Neural crest cell (in vitro differentiated cells): ENCODE data around the gene KIF19. TPM values are rescaled to one million over a fixed set of nuclear protein-coding genes. Genes with fewer than 3 reads are reported as not detected.

Experiments used
- DNase-seq: peaks from one replicate; pipeline ENCODE4 v3.0.0; 2021; ENCODE audit warnings: low read depth, mixed read lengths, low spot score
- H3K27ac Mint-ChIP-seq: one replicate; pipeline ENCODE4 v1.8.0; 2021; ENCODE audit warnings: mild to moderate bottlenecking, mixed read lengths; ENCODE audit not compliant: unreplicated experiment
- H3K27me3 Mint-ChIP-seq: 2 replicates; pipeline ENCODE4 v1.8.0; 2021; ENCODE audit warnings: low read depth, mild to moderate bottlenecking, mixed read lengths
- H3K36me3 Mint-ChIP-seq: 2 replicates; pipeline ENCODE4 v1.8.0; 2021; ENCODE audit warnings: low read depth, mild to moderate bottlenecking, mixed read lengths
- H3K4me1 Mint-ChIP-seq: 2 replicates; pipeline ENCODE4 v1.8.0; 2021; ENCODE audit warnings: mixed read lengths
- H3K4me3 Mint-ChIP-seq: one replicate; pipeline ENCODE4 v1.8.0; 2021; ENCODE audit warnings: mild to moderate bottlenecking, mixed read lengths
- H3K9me3 Mint-ChIP-seq: 2 replicates; pipeline ENCODE4 v1.8.0; 2021; ENCODE audit warnings: mixed read lengths
- CTCF ChIP-seq: fragments of 200-600 bp; sonication (generic); conservative IDR thresholded peaks from 2 replicates; pipeline ENCODE4 v1.5.0; 2021; ENCODE audit warnings: antibody characterized with exemption, mild to moderate bottlenecking
- total RNA-seq: library from RNA; stranded (reverse); gene quantifications from 2 replicates; pipeline ENCODE4 v1.2.1, GENCODE V29; 2021

Gene KIF19
- total RNA-seq, 1 donor from 2014 or later, result 0.63 TPM

- no peaks in the 10 kb centered on the region for H3K36me3 Mint-ChIP-seq
These were observed 28.1 kb upstream of the KIF19 start for GRCh38 chr17:74297941-74298340.

GRCh38 chr17:74298778-74299177, 27.2 kb upstream of the KIF19 start:
- Mint-ChIP-seq H3K36me3 (no peaks in the 10 kb centered on the region), H3K9me3 (no peaks in the 10 kb centered on the region), H3K4me3 (no peak overlapping the region), H3K27me3 (peaks cover 10% of the 10 kb centered on the region), H3K27ac (no peak overlapping the region), H3K4me1 (peaks cover 21% of the 10 kb centered on the region)
- no peak for TF ChIP-seq CTCF
- DNase-seq, result no peak

More at GRCh38 chr17:74297941-74298340, 28.1 kb upstream of the KIF19 start:
- Mint-ChIP-seq H3K4me1 (peaks cover 21% of the 10 kb centered on the region), H3K27ac (no peak overlapping the region), H3K9me3 (no peaks in the 10 kb centered on the region), H3K4me3 (no peak overlapping the region), H3K27me3 (peaks cover 10% of the 10 kb centered on the region)
- TF ChIP-seq CTCF, result no peak
- DNase-seq, result no peak

- Mint-ChIP-seq H3K4me3 (no peak overlapping the region), H3K9me3 (no peaks in the 10 kb centered on the region), H3K4me1 (peaks cover 21% of the 10 kb centered on the region), H3K27ac (no peak overlapping the region), H3K36me3 (no peaks in the 10 kb centered on the region), H3K27me3 (peaks cover 10% of the 10 kb centered on the region)
- TF ChIP-seq CTCF, result no peak
- no peak for DNase-seq
These were observed 26.6 kb upstream of the KIF19 start for GRCh38 chr17:74299226-74300009.

GRCh38 chr17:74303305-74303704, 22.7 kb upstream of the KIF19 start:
- no peaks in the 10 kb centered on the region for H3K36me3 Mint-ChIP-seq
- peaks cover 7% of the 10 kb centered on the region for H3K4me1 Mint-ChIP-seq
- peaks cover 10% of the 10 kb centered on the region for H3K27me3 Mint-ChIP-seq
- no peak overlapping the region for H3K4me3 Mint-ChIP-seq
- DNase-seq, result no peak
- H3K27ac Mint-ChIP-seq, result no peak overlapping the region
- no peaks in the 10 kb centered on the region for H3K9me3 Mint-ChIP-seq
- TF ChIP-seq CTCF, result no peak

GRCh38 chr17:74304184-74304583, 21.8 kb upstream of the KIF19 start:
- no peaks in the 10 kb centered on the region for H3K9me3 Mint-ChIP-seq
- no peaks in the 10 kb centered on the region for H3K36me3 Mint-ChIP-seq
- H3K27me3 Mint-ChIP-seq, result peaks cover 6% of the 10 kb centered on the region
- DNase-seq, result no peak
- no peak overlapping the region for H3K4me3 Mint-ChIP-seq
- no peak for TF ChIP-seq CTCF
- peaks cover 2% of the 10 kb centered on the region for H3K4me1 Mint-ChIP-seq
- no peak overlapping the region for H3K27ac Mint-ChIP-seq
